H9 (cell line): ENCODE data around the gene ABCB6. TPM values are rescaled to one million over a fixed set of nuclear protein-coding genes. Genes with fewer than 3 reads are reported as not detected.

Experiments used
- DNase-seq: peaks from one replicate; pipeline ENCODE4 v3.0.0-alpha.2; 2017
- H2AFZ ChIP-seq: one replicate; pipeline ENCODE4 v1.6.1; 2013; ENCODE audit warnings: mild to moderate bottlenecking, low read length, control low read depth, moderate library complexity
- H2AK5ac ChIP-seq: 2 replicates; pipeline ENCODE4 v1.6.1; 2013; ENCODE audit warnings: low read length, control low read depth, mixed read lengths; ENCODE audit not compliant: insufficient read length
- H2BK120ac ChIP-seq: one replicate; pipeline ENCODE4 v1.6.1; 2013; ENCODE audit warnings: low read depth, mild to moderate bottlenecking, low read length, control low read depth, inconsistent platforms; ENCODE audit not compliant: poor library complexity, severe bottlenecking
- H2BK12ac ChIP-seq: 2 replicates; pipeline ENCODE4 v1.6.1; 2013; ENCODE audit warnings: low read length, control low read depth, mixed read lengths, low read depth; ENCODE audit not compliant: insufficient read length
- H2BK15ac ChIP-seq: 2 replicates; pipeline ENCODE4 v1.6.1; 2013; ENCODE audit warnings: low read depth, low read length, control low read depth
- H2BK20ac ChIP-seq: one replicate; pipeline ENCODE4 v1.6.1; 2013; ENCODE audit warnings: low read depth, mild to moderate bottlenecking, low read length, control low read depth, inconsistent platforms; ENCODE audit not compliant: poor library complexity, severe bottlenecking
- H2BK5ac ChIP-seq: 2 replicates; pipeline ENCODE4 v1.6.1; 2013; ENCODE audit warnings: low read length, control low read depth, mixed read lengths; ENCODE audit not compliant: insufficient read length
- H3K14ac ChIP-seq: 2 replicates; pipeline ENCODE4 v1.6.1; 2013; ENCODE audit warnings: low read length, control low read depth; ENCODE audit not compliant: insufficient read depth
- H3K18ac ChIP-seq: 2 replicates; pipeline ENCODE4 v1.6.1; 2013; ENCODE audit warnings: low read depth, mild to moderate bottlenecking, mixed read lengths, low read length, control low read depth; ENCODE audit not compliant: insufficient read length
- H3K23ac ChIP-seq: 2 replicates; pipeline ENCODE4 v1.6.1; 2013; ENCODE audit warnings: low read length, control low read depth, mixed read lengths, low read depth; ENCODE audit not compliant: insufficient read length
- H3K23me2 ChIP-seq: 2 replicates; pipeline ENCODE4 v1.6.1; 2013; ENCODE audit warnings: low read depth, mild to moderate bottlenecking, mixed read lengths, low read length, control low read depth; ENCODE audit not compliant: insufficient read length, poor library complexity, severe bottlenecking
- H3K27ac ChIP-seq: 2 replicates; pipeline ENCODE4 v1.5.1; 2013; ENCODE audit warnings: low read length, control low read depth, mixed read lengths, low read depth; ENCODE audit not compliant: insufficient read length
- H3K27me3 ChIP-seq: 2 replicates; pipeline ENCODE4 v1.6.1; 2013; ENCODE audit warnings: low read length, control low read depth, inconsistent platforms; ENCODE audit not compliant: insufficient read depth
- H3K4ac ChIP-seq: 2 replicates; pipeline ENCODE4 v1.6.1; 2013; ENCODE audit warnings: low read depth, mild to moderate bottlenecking, control low read depth, inconsistent platforms, low read length, moderate library complexity
- H3K4me1 ChIP-seq: 2 replicates; pipeline ENCODE4 v1.6.1; 2013; ENCODE audit warnings: low read length, control low read depth, inconsistent platforms; ENCODE audit not compliant: insufficient read depth
- H3K4me2 ChIP-seq: 2 replicates; pipeline ENCODE4 v1.6.1; 2013; ENCODE audit warnings: low read length, control low read depth, mixed read lengths; ENCODE audit not compliant: insufficient read length, insufficient read depth
- H3K56ac ChIP-seq: 2 replicates; pipeline ENCODE4 v1.6.1; 2013; ENCODE audit warnings: low read depth, mild to moderate bottlenecking, mixed read lengths, low read length, control low read depth; ENCODE audit not compliant: insufficient read length
- H3K79me1 ChIP-seq: 2 replicates; pipeline ENCODE4 v1.6.1; 2013; ENCODE audit warnings: low read depth, mild to moderate bottlenecking, moderate library complexity, low read length, control low read depth, inconsistent platforms; ENCODE audit not compliant: insufficient read depth, poor library complexity, severe bottlenecking
- H3K79me2 ChIP-seq: 2 replicates; pipeline ENCODE4 v1.6.1; 2013; ENCODE audit warnings: low read length, control low read depth, inconsistent platforms; ENCODE audit not compliant: insufficient read depth
- H3K9ac ChIP-seq: 2 replicates; pipeline ENCODE4 v1.6.1; 2013; ENCODE audit warnings: low read length, control low read depth, mixed read lengths; ENCODE audit not compliant: insufficient read length; ENCODE audit errors: extremely low read depth
- H3K9me3 ChIP-seq: one replicate; pipeline ENCODE4 v1.6.1; 2013; ENCODE audit warnings: low read depth, low read length, inconsistent platforms; ENCODE audit not compliant: control insufficient read depth
- H3T11ph ChIP-seq: one replicate; pipeline ENCODE4 v1.6.1; 2013; ENCODE audit warnings: mild to moderate bottlenecking, low read length, control low read depth, inconsistent platforms
- H4K20me1 ChIP-seq: one replicate; pipeline ENCODE4 v1.6.1; 2013; ENCODE audit not compliant: control insufficient read depth, insufficient read length, insufficient read depth
- H4K5ac ChIP-seq: 2 replicates; pipeline ENCODE4 v1.6.1; 2013; ENCODE audit warnings: low read depth, mild to moderate bottlenecking, mixed read lengths, low read length, control low read depth; ENCODE audit not compliant: insufficient read length
- H4K8ac ChIP-seq: replicated peaks from 2 replicates; pipeline ENCODE4 v1.6.1; 2013; ENCODE audit warnings: low read length, control low read depth, mixed read lengths, low read depth; ENCODE audit not compliant: insufficient read length
- H4K91ac ChIP-seq: 2 replicates; pipeline ENCODE4 v1.6.1; 2013; ENCODE audit warnings: low read depth, mild to moderate bottlenecking, moderate library complexity, mixed read lengths, low read length, control low read depth; ENCODE audit not compliant: insufficient read length
- H3K27ac Mint-ChIP-seq, 3 experiments: 2 replicates in 2 of 3; 3 replicates in 1 of 3; pipeline ENCODE4 v1.8.0; 2020 to 2021; ENCODE audit warnings: mixed read lengths in 3 of 3, mild to moderate bottlenecking in 1 of 3, moderate library complexity in 1 of 3
- H3K27me3 Mint-ChIP-seq: 2 replicates; pipeline ENCODE4 v1.8.0; 2021; ENCODE audit warnings: low read depth, mild to moderate bottlenecking, moderate library complexity, mixed read lengths
- H3K36me3 Mint-ChIP-seq, 3 experiments: 2 replicates in 2 of 3; 3 replicates in 1 of 3; pipeline ENCODE4 v1.8.0; 2020 to 2021; ENCODE audit warnings: low read depth in 3 of 3, mixed read lengths in 3 of 3; ENCODE audit not compliant: insufficient read depth in 1 of 3
- H3K4me1 Mint-ChIP-seq, 2 experiments: 2 replicates each; pipeline ENCODE4 v1.8.0; 2020; ENCODE audit warnings: mixed read lengths in 2 of 2
- H3K4me3 Mint-ChIP-seq, 2 experiments: 2 replicates in 1 of 2; 3 replicates in 1 of 2; pipeline ENCODE4 v1.8.0; 2020 to 2021; ENCODE audit warnings: mild to moderate bottlenecking in 2 of 2, mixed read lengths in 2 of 2, moderate library complexity in 1 of 2
- H3K9me3 Mint-ChIP-seq, 2 experiments: 2 replicates in 1 of 2; 3 replicates in 1 of 2; pipeline ENCODE4 v1.8.0; 2020; ENCODE audit warnings: mild to moderate bottlenecking in 2 of 2, mixed read lengths in 2 of 2, moderate library complexity in 1 of 2
- WGBS: extraction: QIAGEN DNeasy Blood & Tissue Kit; methylation state at CpG from one replicate; pipeline ENCODE4 v1.1.7; 2013; ENCODE audit warnings: missing lambda C conversion rate, low lambda C conversion rate, mixed read lengths; ENCODE audit not compliant: insufficient read length; ENCODE audit errors: extremely low coverage; 5-methylcytosine and 5-hydroxymethylcytosine counted together
- total RNA-seq: library from RNA; stranded (reverse); gene quantifications from 2 replicates; pipeline ENCODE4 v1.2.1, GENCODE V29; 2021
- TF ChIP-seq, protein P1 (sequence below): fragments of 200-600 bp; sonication (generic); conservative IDR thresholded peaks from 3 replicates; pipeline ENCODE4 v1.8.0; 2021; ENCODE audit warnings: antibody characterized with exemption, mild to moderate bottlenecking

ABCB6 gene
- total RNA-seq, 1 experiment from 2014 or later = 46.4 TPM

DNA sequence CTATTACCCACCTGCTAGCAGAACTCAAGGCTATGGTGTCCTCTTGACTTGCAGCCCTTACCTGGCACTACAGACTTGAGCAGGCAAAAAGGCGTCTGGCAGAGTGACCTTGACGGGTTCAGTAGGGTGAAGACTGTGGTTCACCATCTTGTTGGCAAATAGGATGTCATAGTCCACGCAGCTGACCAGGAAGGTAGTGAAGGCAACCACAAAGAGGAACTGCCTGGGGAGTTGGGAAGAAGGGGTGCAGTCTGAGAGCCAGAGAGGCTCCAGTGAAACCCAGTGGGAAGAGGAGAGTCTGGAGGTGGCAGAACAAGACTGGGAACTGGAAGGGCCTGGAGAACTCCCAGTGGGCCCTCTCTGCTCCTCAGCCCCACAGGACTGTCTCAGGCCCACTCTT is 6.6 kb upstream of the ABCB6 start:
- H2BK12ac ChIP-seq = no peak overlapping the region
- H3K9me3 ChIP-seq = no peaks in the 10 kb centered on the region
- H3K27me3 ChIP-seq = no peaks in the 10 kb centered on the region
- Mint-ChIP-seq H3K27me3 (no peaks in the 10 kb centered on the region), H3K4me1 (peaks cover 8 to 9% of the 10 kb centered on the region in 2 experiments), H3K4me3 (no peak overlapping the region), H3K9me3 (no peaks in the 10 kb centered on the region; a peak in 1 of 5 replicates), H3K36me3 (peaks cover 26 to 60% (median 54%) of the 10 kb centered on the region in 3 experiments; a peak in 6 of 7 replicates), H3K27ac (no peak overlapping the region)
- no peak overlapping the region for H2AK5ac ChIP-seq
- H4K5ac ChIP-seq = no peak overlapping the region
- no peak overlapping the region for H2BK5ac ChIP-seq
- no peak overlapping the region for H4K8ac ChIP-seq
- no peaks in the 10 kb centered on the region for H4K20me1 ChIP-seq
- H3K18ac ChIP-seq = no peak overlapping the region
- H3K4me2 ChIP-seq = no peak overlapping the region
- H3K4me1 ChIP-seq = no peaks in the 10 kb centered on the region
- H3K27ac ChIP-seq = no peak overlapping the region
- no peaks in the 10 kb centered on the region for H3K79me1 ChIP-seq
- no peak overlapping the region for H3K23ac ChIP-seq
- no peak overlapping the region for H2AFZ ChIP-seq
- no CpG with 5 or more reads among the region's 3 CpGs for WGBS
- no peak overlapping the region for H2BK20ac ChIP-seq
- H3T11ph ChIP-seq = no peak overlapping the region
- H3K79me2 ChIP-seq = no peaks in the 10 kb centered on the region
- no peak overlapping the region for H3K56ac ChIP-seq
- no peak overlapping the region for H2BK15ac ChIP-seq
- H3K9ac ChIP-seq = no peak overlapping the region
- DNase-seq = no peak
- TF ChIP-seq, protein P1, sequence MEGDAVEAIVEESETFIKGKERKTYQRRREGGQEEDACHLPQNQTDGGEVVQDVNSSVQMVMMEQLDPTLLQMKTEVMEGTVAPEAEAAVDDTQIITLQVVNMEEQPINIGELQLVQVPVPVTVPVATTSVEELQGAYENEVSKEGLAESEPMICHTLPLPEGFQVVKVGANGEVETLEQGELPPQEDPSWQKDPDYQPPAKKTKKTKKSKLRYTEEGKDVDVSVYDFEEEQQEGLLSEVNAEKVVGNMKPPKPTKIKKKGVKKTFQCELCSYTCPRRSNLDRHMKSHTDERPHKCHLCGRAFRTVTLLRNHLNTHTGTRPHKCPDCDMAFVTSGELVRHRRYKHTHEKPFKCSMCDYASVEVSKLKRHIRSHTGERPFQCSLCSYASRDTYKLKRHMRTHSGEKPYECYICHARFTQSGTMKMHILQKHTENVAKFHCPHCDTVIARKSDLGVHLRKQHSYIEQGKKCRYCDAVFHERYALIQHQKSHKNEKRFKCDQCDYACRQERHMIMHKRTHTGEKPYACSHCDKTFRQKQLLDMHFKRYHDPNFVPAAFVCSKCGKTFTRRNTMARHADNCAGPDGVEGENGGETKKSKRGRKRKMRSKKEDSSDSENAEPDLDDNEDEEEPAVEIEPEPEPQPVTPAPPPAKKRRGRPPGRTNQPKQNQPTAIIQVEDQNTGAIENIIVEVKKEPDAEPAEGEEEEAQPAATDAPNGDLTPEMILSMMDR = no peak
- no peak overlapping the region for H2BK120ac ChIP-seq
- H3K23me2 ChIP-seq = no peaks in the 10 kb centered on the region
- H3K4ac ChIP-seq = no peak overlapping the region
- no peak overlapping the region for H3K14ac ChIP-seq
- no peak overlapping the region for H4K91ac ChIP-seq
